HG02610 (cell line): ENCODE measurements around the gene TRPC4AP.

Source experiments
- ATAC-seq: cut with Tn5 transposase; IDR thresholded peaks from one replicate; pipeline ENCODE4 v1.9.1; 2021; ENCODE audit warnings: mild to moderate bottlenecking, moderate library complexity; ENCODE audit not compliant: unreplicated experiment

Gene TRPC4AP

DNA sequence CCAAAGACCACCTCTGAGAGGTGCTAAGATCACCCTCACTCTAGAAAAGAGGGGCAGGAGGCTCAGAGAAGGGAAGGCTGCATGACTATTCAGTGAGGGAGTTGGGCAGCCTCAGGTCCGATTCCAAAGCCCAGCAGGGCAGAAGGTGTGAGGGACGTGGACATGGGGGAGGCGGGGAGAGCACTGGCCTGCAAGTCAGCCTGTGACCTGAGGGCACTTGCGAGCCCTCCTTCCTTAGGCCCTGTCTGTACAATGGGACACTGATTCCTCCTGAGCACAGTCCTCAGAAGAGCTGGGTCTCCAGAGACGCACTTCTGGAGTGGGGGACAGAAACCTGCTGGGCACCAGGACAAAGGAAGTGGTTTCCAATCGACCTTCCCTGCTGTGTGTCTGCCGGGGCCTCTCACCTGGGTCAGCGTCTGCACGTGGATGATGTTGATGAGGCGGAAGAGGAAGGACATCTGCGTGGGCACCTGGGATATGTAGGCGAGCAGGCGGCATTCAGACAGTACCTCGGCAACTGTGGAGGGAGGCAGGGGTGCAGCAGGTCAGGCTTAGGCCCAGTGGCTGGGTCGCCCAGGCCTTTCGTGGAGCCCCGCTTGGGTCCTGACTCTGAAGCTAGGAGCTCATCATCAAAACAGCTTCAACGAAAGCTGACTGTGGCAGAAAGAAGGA, 88.4 kb downstream of the TRPC4AP start:
- no peak for ATAC-seq

DNA sequence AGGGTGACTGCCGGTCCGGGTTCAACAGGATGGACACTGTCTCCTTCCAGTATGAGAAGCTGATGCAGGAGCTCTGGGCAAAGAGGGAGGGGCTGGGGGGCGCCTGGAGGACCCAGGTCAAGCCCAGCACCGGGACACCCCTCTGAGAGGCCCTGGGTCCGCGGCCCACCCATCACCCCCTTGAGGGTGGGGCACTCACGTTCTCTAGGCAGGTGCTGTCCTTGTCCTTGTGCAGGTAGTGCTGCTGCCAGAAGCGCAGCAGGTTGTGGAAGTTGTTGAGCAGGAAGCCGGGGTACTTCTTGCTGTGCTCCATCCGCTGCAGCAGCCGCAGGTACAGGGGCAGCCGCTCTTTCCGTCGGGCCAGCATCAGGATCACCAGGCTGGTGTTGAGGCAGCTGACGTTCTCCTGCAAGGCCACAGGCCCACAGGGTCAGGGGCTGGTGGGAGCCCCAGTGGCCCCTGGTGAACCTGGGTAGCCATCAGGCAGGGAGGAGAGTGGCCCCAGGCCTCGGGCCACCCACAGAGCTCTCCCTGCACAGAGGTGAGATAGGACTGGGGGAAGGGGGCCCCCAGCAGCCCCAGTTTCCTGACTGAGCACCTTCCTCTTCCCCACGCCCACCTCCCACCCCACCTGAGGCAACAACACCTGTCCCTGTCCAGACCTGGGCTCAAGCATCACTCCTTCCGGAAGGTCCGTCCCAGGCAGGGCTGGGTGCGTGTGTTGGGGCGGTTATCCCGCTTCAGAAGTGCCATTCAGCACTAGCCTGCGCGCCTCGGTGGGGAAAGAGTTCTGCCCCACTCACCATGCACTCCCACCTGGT, 89.2 kb downstream of the TRPC4AP start:
- no peak for ATAC-seq

DNA sequence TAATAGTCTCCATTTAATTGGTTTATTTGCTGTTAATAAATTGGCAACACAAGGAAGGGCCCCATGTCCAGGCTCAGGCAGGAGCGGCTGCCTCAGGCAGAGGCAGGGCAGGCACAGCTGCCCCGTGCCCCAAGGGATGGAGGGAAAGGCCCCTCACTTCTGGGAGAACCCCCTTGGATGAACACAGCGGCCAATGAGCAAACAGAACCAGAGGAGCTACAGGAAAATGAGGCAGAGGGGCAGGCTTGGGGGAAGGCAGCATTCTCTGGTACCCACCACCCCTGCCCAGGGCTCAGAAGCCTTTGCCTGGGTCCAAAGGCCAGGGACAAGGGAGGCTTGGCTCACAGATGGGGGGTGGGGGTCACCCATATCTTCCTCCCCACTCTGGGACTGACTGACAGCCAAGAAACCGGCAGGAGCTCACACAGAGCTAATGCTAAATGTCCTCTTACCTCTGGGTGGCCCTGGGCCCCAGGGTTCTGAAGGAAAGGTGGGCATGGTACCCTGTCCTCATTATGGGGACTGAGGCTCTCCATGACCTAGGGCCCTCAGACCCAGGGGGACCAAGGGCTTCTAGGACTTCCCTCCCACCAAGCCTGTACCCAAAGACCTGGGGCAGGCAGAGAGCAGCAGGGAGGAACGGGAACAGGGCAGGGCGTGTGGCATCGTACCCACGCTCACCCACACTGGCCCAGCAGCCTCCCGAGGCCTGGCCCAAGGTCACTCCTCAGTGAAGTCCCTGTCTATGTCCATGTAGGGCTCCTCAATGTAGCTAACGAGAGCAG, 90.0 kb downstream of the TRPC4AP start:
- ATAC-seq, result no peak

DNA sequence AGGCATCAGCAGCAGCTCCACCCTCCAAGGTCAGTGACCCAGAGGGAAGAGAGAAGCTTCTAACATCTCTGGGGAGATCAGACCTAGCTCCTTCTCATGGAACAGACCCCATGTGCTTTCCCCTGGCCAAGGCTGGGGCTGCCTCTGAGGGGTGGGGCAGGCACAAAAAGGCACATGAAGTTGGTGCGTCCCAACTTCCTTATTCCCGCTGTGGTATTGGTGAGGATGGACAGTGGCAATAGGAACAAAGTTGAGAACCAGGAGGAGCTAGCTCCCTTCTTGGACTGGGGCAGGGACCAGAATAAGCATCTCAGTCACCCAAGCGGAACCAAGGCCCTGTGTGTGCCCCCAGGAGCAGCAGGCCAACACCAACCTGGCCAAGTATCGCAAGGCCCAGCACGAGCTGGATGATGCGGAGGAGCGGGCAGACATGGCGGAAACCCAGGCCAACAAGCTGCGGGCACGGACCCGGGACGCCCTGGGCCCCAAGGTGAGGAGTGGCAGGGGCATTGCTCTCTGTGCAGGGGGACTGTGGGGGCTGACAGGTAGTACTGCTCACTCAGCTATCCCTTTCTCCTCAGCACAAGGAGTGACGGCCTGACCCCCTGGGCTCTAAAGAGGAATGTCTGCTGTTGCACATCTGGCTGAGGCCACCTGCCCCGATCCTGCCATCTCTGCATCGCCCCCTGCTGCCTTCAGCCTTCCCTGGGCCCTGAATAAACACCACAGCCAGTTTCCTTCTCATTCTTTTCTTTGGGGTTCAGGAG, 90.8 kb downstream of the TRPC4AP start:
- ATAC-seq, result no peak

DNA sequence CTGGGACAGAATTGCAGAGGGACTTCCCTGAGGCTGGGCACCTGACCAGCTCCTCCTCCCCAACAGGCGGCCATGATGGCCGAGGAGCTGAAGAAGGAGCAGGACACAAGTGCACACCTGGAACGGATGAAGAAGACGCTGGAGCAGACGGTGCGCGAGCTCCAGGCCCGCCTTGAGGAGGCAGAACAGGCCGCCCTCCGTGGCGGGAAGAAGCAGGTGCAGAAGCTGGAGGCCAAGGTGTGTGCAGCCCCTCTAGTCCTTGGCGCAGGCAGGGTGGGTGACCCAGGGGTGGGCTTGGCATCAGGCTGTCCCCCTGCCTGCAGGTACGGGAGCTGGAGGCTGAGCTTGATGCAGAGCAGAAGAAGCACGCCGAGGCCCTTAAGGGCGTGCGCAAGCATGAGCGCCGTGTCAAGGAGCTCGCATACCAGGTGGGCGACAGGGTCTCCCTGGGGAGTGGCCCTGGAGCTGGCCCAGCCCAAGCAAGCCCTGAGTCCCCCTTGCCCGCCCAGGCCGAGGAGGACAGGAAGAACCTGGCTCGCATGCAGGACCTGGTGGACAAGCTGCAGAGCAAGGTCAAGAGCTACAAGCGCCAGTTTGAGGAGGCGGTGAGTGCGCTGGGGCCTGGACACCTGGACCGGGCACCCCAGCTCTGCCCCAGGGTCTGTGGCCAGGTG, 91.5 kb downstream of the TRPC4AP start:
- ATAC-seq, result no peak

DNA sequence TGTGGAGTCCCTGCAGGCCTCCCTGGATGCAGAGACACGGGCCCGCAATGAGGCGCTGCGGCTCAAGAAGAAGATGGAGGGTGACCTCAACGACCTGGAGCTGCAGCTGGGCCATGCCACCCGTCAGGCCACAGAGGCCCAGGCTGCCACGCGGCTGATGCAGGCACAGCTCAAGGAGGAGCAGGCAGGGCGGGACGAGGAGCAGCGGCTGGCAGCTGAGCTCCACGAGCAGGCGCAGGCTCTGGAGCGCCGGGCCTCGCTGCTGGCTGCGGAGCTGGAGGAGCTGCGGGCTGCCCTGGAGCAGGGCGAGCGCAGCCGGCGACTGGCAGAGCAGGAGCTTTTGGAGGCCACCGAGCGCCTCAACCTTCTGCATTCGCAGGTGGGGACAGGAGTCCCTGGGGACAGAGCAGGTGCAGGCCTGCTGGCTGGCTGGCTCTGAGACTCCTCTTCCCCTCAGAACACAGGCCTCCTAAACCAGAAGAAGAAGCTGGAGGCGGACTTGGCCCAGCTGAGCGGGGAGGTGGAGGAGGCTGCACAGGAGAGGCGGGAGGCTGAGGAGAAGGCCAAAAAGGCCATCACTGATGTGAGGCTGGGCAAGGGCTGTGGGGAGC, 92.2 kb downstream of the TRPC4AP start:
- ATAC-seq, result no peak

DNA sequence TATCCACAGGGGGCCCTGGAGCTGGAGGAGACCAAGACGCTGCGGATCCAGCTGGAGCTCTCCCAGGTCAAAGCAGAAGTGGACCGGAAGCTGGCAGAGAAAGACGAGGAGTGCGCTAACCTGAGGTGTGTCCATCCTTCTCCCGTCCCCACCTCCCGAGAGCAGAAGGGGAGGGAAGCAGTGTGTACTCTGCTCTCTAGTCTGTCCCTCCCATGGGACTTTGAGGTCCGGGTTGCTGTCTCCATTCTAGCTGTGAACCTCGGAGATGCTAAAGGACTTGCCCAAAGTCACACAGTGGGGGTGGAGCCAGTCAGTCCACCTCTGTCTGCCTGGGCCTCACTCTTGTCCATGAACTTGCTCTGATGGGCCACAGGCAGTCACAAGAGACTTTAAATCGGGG, 92.8 kb downstream of the TRPC4AP start:
- no peak for ATAC-seq

DNA sequence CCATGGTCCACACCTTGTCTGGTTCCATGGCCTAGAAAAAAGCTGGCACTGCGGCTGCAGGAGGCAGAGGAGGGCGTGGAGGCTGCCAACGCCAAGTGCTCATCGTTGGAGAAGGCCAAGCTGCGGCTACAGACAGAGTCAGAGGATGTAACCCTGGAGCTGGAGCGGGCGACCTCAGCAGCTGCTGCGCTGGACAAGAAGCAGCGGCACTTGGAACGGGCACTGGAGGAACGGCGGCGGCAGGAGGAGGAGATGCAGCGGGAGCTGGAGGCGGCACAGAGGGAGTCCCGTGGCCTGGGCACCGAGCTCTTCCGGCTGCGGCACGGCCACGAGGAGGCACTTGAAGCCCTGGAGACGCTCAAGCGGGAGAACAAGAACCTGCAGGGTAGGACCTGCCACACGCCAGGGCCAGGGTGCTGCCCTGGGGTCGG, 93.6 kb downstream of the TRPC4AP start:
- ATAC-seq, result no peak

DNA sequence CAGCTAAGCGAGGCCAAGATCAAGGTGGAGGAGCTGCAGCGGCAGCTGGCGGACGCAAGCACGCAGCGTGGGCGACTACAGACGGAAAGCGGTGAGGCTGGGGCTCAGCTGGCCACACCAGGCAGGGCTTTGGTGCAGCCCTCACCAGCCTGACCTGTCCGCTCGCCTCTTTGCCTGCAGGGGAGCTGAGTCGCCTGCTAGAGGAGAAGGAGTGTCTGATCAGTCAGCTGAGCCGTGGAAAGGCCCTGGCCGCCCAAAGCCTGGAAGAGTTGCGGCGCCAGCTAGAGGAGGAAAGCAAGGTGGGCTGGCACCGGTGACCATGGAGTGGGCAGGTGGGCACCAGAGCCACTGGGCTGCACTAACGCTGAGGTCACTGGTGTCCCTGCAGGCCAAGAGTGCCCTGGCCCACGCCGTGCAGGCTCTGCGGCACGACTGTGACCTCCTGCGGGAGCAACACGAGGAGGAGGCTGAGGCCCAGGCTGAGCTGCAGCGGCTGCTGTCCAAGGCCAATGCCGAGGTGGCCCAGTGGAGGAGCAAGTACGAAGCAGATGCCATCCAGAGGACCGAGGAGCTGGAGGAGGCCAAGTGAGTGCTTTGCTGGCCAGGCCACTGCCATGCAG, 94.2 kb downstream of the TRPC4AP start:
- ATAC-seq, result no peak

DNA sequence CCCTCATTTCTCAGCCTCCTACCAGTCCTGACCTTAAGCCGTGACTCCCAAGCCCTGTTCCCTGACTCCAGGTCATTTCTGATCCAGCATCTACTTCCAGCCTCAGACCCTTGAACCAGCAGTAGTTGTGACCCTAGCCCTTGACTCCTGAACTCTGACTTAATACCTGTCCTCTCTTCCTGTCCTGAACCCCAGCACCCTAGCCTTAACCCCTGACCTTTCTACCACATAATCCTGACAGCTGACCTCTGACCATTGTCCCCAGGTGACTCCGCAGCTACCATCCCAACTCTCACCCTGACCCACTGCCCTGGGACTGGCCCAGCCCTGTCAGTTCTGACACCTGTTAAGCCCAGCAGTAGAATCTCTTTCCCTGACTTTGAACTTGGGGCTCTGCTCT, 94.8 kb downstream of the TRPC4AP start:
- no peak for ATAC-seq

DNA sequence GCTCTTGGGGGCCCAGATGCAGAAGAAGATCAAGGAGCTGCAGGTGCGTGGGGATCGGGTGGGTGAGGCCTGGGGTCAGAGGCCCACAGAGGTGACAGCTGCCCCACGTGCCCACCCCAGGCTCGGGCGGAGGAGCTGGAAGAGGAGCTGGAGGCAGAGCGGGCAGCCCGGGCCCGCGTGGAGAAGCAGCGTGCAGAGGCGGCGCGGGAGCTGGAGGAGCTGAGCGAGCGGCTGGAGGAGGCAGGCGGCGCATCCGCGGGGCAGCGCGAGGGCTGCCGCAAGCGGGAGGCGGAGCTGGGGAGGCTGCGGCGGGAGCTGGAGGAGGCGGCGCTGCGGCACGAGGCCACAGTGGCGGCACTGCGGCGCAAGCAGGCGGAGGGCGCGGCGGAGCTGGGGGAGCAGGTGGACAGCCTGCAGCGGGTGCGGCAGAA, 95.5 kb downstream of the TRPC4AP start:
- ATAC-seq, result no peak

DNA sequence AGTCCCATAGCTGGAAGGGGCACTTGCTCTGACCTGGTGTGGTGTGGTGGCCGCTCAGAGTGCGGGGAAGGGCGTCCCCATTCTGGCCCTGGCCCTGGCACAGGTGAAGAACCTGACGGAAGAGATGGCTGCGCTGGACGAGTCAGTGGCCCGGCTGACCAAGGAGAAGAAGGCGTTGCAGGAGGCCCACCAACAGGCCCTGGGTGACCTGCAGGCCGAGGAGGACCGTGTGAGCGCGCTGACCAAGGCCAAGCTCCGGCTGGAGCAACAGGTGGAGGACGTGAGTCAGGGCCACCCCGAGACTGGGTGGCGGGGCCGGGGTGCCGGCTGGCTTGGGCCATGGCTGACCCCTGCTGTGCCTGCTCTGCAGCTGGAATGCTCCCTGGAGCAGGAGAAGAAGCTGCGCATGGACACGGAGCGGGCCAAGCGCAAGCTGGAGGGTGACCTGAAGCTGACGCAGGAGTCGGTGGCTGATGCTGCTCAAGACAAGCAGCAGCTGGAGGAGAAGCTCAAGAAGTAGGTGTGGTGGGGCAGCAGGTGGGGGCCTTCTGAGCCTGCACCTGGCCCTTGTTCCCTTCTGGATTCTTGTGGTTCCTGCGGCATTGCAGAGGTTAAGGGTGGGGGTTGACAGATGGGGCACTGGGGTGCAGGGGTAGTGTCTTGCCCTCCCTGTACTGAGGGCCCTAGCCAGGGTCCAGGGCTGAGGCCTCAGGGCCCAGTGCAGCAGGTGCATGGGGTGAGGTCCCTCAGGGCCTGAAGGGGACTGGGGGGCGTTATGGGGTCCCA, 96.2 kb downstream of the TRPC4AP start:
- ATAC-seq, result no peak

DNA sequence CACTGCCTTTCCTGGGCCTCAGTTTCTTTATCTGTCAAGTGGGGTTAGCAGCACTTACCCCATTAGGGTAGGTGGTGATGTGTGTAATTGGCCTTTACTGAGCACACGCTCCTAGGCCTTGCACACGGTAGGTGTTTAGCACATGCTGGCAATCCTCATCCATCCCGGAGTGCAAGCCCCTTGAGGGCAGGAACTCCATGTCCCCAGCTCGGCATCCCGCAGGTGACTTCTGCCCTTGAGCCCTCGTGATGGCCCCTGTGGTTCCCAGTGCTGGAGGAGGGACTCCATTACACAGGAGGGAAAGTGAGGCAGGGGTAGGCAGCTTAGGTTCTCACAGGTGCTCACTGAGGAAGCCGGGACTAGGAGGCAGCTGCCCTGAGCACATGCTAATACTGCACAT, 96.9 kb downstream of the TRPC4AP start:
- no peak for ATAC-seq

DNA sequence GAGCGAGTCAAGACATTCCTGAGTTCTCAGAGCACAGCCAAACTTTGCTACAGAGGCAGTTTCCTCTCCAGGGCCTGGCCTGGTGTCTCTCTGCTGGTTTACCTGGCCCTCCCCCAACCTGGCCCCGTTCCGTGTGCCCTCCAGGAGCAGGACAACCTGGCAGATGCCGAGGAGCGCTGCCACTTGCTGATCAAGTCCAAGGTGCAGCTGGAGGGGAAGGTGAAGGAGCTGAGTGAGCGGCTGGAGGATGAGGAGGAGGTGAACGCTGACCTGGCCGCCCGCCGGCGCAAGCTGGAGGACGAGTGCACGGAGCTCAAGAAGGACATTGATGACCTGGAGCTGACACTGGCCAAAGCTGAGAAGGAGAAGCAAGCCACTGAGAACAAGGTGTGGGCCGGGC, 97.4 kb downstream of the TRPC4AP start:
- ATAC-seq, result no peak

DNA sequence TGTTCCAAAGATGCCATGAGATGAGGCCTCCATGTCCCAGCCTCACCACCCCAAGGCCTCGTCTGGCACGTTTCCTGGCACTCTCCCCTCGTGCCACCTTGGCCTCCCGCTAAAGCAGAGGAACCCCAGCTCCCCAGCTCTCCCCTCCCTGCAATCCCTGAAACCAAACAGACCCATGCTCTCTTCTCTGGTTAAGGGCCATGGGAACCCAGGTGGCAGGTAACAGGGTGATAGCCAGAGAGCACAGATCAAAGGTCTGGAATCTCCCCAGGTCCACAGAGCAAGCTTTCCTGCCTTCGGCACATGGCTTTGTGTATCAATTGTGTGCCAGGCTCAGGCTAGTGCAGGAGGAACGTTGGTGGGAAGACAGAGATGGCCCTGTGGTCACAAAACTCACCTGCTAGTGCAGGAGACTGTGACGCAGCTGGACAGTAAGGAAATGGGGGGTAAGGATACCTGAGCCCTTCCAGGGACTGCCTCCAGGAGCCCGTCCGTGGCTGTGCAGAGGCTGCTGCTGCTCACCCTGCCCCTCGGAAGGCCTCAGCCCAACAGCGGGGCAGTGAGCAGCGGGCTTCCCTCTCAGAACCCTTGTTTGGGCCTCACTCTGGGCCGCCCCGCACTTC, 98.0 kb downstream of the TRPC4AP start:
- ATAC-seq, result no peak

DNA sequence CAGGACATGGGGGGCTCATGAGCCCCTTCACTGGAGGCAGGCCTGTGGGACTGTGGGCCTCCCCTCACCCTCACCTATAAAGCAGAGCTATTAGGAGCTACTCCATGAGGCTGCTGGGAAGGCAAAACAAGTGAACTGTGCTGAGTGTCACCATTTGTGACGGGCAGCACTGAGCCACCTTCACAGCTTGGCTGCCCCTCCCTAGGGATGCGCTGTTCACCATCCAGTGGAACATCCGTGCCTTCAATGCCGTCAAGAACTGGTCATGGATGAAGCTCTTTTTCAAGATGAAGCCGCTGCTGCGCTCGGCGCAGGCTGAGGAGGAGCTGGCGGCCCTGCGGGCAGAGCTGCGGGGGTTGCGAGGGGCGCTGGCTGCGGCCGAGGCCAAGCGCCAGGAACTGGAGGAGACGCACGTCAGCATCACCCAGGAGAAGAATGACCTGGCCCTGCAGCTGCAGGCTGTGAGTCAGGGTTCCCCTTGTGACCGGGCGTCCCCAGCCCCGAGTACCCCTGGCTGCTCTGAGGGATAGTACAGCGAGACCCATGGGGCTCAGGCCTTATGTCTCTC, 98.6 kb downstream of the TRPC4AP start:
- ATAC-seq, result no peak

DNA sequence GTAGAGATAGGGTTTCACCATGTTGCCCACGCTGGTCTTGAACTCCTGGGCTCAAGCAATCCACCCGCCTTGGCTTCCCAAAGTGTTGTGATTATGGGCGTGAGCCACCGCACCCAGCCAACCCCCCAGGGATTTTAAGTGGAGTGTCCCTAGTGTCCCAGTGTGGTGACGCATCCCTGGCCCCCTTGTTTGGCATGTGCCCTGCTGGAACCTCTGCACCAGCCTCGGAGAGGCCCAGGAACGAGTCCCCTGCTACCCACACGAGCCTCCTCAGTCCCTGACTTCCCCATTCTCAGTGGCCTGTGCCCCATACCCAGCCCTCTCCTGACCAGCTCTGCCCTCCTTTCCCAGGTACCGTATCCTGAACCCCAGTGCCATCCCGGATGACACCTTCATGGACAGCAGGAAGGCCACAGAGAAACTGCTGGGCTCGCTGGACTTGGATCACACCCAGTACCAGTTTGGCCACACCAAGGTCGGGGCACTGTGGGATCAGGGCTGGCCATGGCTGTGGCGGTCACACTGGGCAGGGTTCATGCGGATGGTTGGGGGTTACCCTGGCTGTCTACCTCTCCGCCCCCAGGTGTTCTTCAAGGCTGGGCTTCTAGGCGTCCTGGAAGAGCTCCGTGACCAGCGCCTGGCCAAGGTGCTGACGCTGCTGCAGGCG, 99.7 kb downstream of the TRPC4AP start:
- no peak for ATAC-seq
